Endothelial cell of umbilical vein (primary cell): Measurements from ENCODE around the gene BET1L. TPM values are rescaled to one million over a fixed set of nuclear protein-coding genes. Genes with fewer than 3 reads are reported as not detected.

Experiments used
- BruUV-seq: library from RNA; stranded (reverse); fragments of 400-500 nt; replicated peaks from 2 replicates; lab custom pipeline; 2021; lab: Mats Ljungman, UMichigan
- CTCF ChIA-PET: fragments of 300-600, 350-600 bp; sonication (Branson Sonifier 250); formaldehyde crosslinking; loops from one replicate; lab custom pipeline; 2021; ENCODE audit warnings: antibody characterized with exemption, inconsistent platforms; lab: Charles Lee
- POLR2A ChIA-PET: fragments of 300-600, 350-600 bp; sonication (Branson Sonifier 250); formaldehyde crosslinking; loops from one replicate; lab custom pipeline; 2021; ENCODE audit warnings: antibody characterized with exemption, inconsistent platforms; lab: Charles Lee
- DNase-seq: peaks from one replicate; pipeline ENCODE4 v3.0.0-alpha.2; 2011; ENCODE audit warnings: low read depth, low spot score
- FAIRE-seq: peaks from 2 replicates; lab custom pipeline; 2011; peaks lifted over from hg19 to GRCh38; lab: Jason Lieb, UNC
- H2AFZ ChIP-seq: 2 replicates; pipeline ENCODE4 v1.6.0; 2012; ENCODE audit warnings: low read depth, low read length, control low read depth, inconsistent platforms
- H3K27ac ChIP-seq: 2 replicates; pipeline ENCODE4 v1.5.1; 2011; ENCODE audit warnings: low read depth, mild to moderate bottlenecking, control low read depth, low read length, moderate library complexity; ENCODE audit not compliant: insufficient read depth
- H3K27me3 ChIP-seq, 2 experiments: 2 replicates each; pipeline versions ENCODE4 v1.6.0 to v1.6.1; 2011; ENCODE audit warnings: low read length in 2 of 2, mixed read lengths in 1 of 2; ENCODE audit not compliant: control insufficient read depth in 2 of 2, insufficient read depth in 2 of 2
- H3K36me3 ChIP-seq, 2 experiments: 2 replicates in 1 of 2; 3 replicates in 1 of 2; pipeline ENCODE4 v1.5.1; 2011; ENCODE audit warnings: low read length in 2 of 2, mild to moderate bottlenecking in 1 of 2, moderate library complexity in 1 of 2; ENCODE audit not compliant: control insufficient read depth in 2 of 2, insufficient read depth in 2 of 2; ENCODE audit errors: extremely low read depth in 1 of 2
- H3K4me1 ChIP-seq: 3 replicates; pipeline ENCODE4 v1.5.1; 2011; ENCODE audit warnings: mild to moderate bottlenecking, low read length; ENCODE audit not compliant: control insufficient read depth, insufficient read depth; ENCODE audit errors: extremely low read depth
- H3K4me2 ChIP-seq: 2 replicates; pipeline ENCODE4 v1.6.1; 2011; ENCODE audit warnings: low read length, control low read depth, mixed read lengths; ENCODE audit not compliant: insufficient read depth
- H3K4me3 ChIP-seq, 3 experiments: fragments of 200-600 bp in 1 of 3; sonication (generic), shearing (Covaris generic) in 1 of 3; replicated peaks in 1 of 3; 2 replicates each; pipeline ENCODE4 v1.5.1; 2011 to 2016; ENCODE audit warnings: control low read depth in 3 of 3, low read length in 3 of 3, mild to moderate bottlenecking in 2 of 3, inconsistent platforms in 1 of 3, low read depth in 1 of 3, moderate library complexity in 1 of 3; ENCODE audit not compliant: insufficient read depth in 1 of 3
- H3K79me2 ChIP-seq: 2 replicates; pipeline ENCODE4 v1.6.0; 2012; ENCODE audit warnings: low read length, inconsistent platforms; ENCODE audit not compliant: control insufficient read depth, insufficient read depth
- H3K9ac ChIP-seq: replicated peaks from 2 replicates; pipeline ENCODE3; 2011; ENCODE audit warnings: low read length, control low read depth; ENCODE audit not compliant: insufficient read depth; ENCODE audit errors: extremely low read depth
- H3K9me1 ChIP-seq: replicated peaks from 3 replicates; pipeline ENCODE4 v1.6.0; 2011; ENCODE audit warnings: mild to moderate bottlenecking, low read length; ENCODE audit not compliant: control insufficient read depth, insufficient read depth; ENCODE audit errors: extremely low read depth
- H3K9me3 ChIP-seq: replicated peaks from 2 replicates; pipeline ENCODE4 v1.5.1; 2012; ENCODE audit warnings: low read length, inconsistent platforms; ENCODE audit not compliant: control insufficient read depth, insufficient read depth
- H4K20me1 ChIP-seq: replicated peaks from 2 replicates; pipeline ENCODE3; 2011; ENCODE audit warnings: mild to moderate bottlenecking, low read length; ENCODE audit not compliant: control insufficient read depth, insufficient read depth; ENCODE audit errors: extremely low read depth
- EZH2 ChIP-seq: IDR thresholded peaks from 2 replicates; pipeline ENCODE4 v1.6.1; 2012; ENCODE audit warnings: borderline replicate concordance, low read depth, mild to moderate bottlenecking, moderate library complexity, low read length, inconsistent platforms; ENCODE audit not compliant: severe bottlenecking
- FOS ChIP-seq: IDR thresholded peaks from 2 replicates; pipeline ENCODE4 v1.6.1; 2011; ENCODE audit warnings: mild to moderate bottlenecking, low read length, moderate library complexity, borderline replicate concordance; ENCODE audit not compliant: insufficient read depth
- JUN ChIP-seq: IDR thresholded peaks from 2 replicates; pipeline ENCODE4 v1.6.1; 2011; ENCODE audit warnings: borderline replicate concordance, low read depth; ENCODE audit not compliant: insufficient read length, insufficient read depth
- MYC ChIP-seq: IDR thresholded peaks from one replicate; pipeline ENCODE4 v1.6.1; 2011; ENCODE audit warnings: mild to moderate bottlenecking, low read depth, low read length
- POLR2A ChIP-seq: IDR thresholded peaks from 2 replicates; pipeline ENCODE4 v1.6.1; 2012; ENCODE audit warnings: low read depth, mild to moderate bottlenecking, control low read depth, low read length
- POLR2AphosphoS5 ChIP-seq: IDR thresholded peaks from 2 replicates; pipeline ENCODE4 v1.6.1; 2012; ENCODE audit warnings: low read depth, mild to moderate bottlenecking, control low read depth, low read length, moderate library complexity; ENCODE audit not compliant: insufficient read depth
- dilution Hi-C: fragments of 300-500 bp; cut with MboI; formaldehyde crosslinking; loops from one replicate; pipeline ENCODE4 v1.15.0; 2019; ENCODE audit warnings: low sequenced_read_pairs; ENCODE audit not compliant: extremely low pct_ligation_motif_present
- intact Hi-C: fragments of 100-400 bp; cut with micrococcal nuclease; formaldehyde crosslinking; loops from one replicate; pipeline ENCODE4 v1.10.0; 2022
- polyA plus RNA-seq, 4 experiments: library from polyadenylated mRNA; depleted of rRNA in 3 of 4; stranded (reverse) in 3 of 4; unstranded in 1 of 4; fragments of >200 nt; gene quantifications; 2 replicates each; pipeline versions ENCODE4 v1.2.1 to v1.2.3, GENCODE V29; 2011 to 2012; ENCODE audit warnings: missing spikeins in 1 of 4
- total RNA-seq: library from RNA; stranded (reverse); gene quantifications from 2 replicates; pipeline ENCODE4 v1.2.3, GENCODE V29; 2021

The BET1L gene
- total and polyA plus RNA-seq, 2 donors (not counting 3 experiments of a cell fraction or from before 2014, with no cell fraction given): 31.0 to 80.0 TPM

- FAIRE-seq (peak; percentile 77), DNase-seq (peak; percentile 85)
- POLR2A ChIA-PET: interaction anchor here (1.0 kb wide), 1 partner anchor 30 kb away, joined by 4 read pairs; the partner anchor contains the start of genes BET1L and RIC8A
- peak within 1 kb of the TSS; percentile 88 for H2AFZ ChIP-seq
- H3K9ac ChIP-seq: peak within 1 kb of the TSS; percentile 99
- no peaks in the 10 kb centered on the region for H3K27me3 ChIP-seq
- H3K27ac ChIP-seq: peak within 1 kb of the TSS; percentile 92
- H3K4me1 ChIP-seq: peaks cover 16% of the 10 kb centered on the region
- intact Hi-C loops: loop anchor here (1.0 to 5.0 kb wide), 4 partner anchors 30 to 270 kb away; partner anchors contain the start of genes BET1L, IFITM2, RIC8A and RNH1
- CTCF ChIA-PET: interaction anchor here (1.1 to 5.8 kb wide), 4 partner anchors 14 to 68 kb away, joined by 3 to 33 read pairs (median 4); partner anchors contain the start of genes BET1L and RIC8A
- H3K9me3 ChIP-seq: no peaks in the 10 kb centered on the region
- TF ChIP-seq MYC (no peak), FOS (peak; percentile 21), JUN (no peak), POLR2AphosphoS5 (peak; percentile 82), EZH2 (no peak), POLR2A (peak; percentile 83)
- H3K36me3 ChIP-seq: peaks cover 2 to 6% of the 10 kb centered on the region in 2 experiments
- dilution Hi-C loops: no loop called here
- H3K9me1 ChIP-seq: no peaks in the 10 kb centered on the region
- TSS peak; percentile 42 for BruUV-seq
- peak within 1 kb of the TSS; percentile 90 for H3K4me2 ChIP-seq
- no peaks in the 10 kb centered on the region for H4K20me1 ChIP-seq
- peak within 1 kb of the TSS; percentile 81 to 100 (median 99) for H3K4me3 ChIP-seq
- H3K79me2 ChIP-seq: peaks cover 47% of the 10 kb centered on the region
Observed at GRCh38 chr11:236774-237767, 29.9 kb upstream of the BET1L start, which contains the start of gene PSMD13. TSS of gene PSMD13 (plus strand) at chr11:236976. CDS start at chr11:237050, 74 bp downstream.
